Transverse colon (tissue), 4 donors: ENCODE data around the gene TBC1D8.

ENCODE experiments used
- EP300 ChIP-seq: sonication (generic); formaldehyde crosslinking; IDR thresholded peaks from one replicate; pipeline ENCODE4 v1.6.1; 2017; ENCODE audit warnings: antibody characterized with exemption, low read depth
- POLR2A ChIP-seq: fragments of 450-650 bp; IDR thresholded peaks from one replicate; pipeline ENCODE4 v1.6.1; 2016; ENCODE audit warnings: antibody characterized with exemption, mild to moderate bottlenecking, moderate library complexity
- POLR2AphosphoS5 ChIP-seq, 3 donors: sonication (generic); formaldehyde crosslinking; IDR thresholded peaks; one replicate each; pipeline ENCODE4 v1.6.1; 2016; ENCODE audit warnings: antibody characterized with exemption in 3 of 3
- TF ChIP-seq, protein P1 (sequence below), 5 experiments: fragments of 200-600 bp in 3 of 5; fragments of 450-650 bp in 2 of 5; sonication (generic) in 3 of 5; IDR thresholded peaks; 1 replicate in 2 of 5; 2 replicates in 3 of 5; pipeline ENCODE4 v1.5.1; 2016 to 2017; ENCODE audit warnings: antibody characterized with exemption in 5 of 5, inconsistent platforms in 3 of 5, mild to moderate bottlenecking in 2 of 5, moderate library complexity in 1 of 5

DNA sequence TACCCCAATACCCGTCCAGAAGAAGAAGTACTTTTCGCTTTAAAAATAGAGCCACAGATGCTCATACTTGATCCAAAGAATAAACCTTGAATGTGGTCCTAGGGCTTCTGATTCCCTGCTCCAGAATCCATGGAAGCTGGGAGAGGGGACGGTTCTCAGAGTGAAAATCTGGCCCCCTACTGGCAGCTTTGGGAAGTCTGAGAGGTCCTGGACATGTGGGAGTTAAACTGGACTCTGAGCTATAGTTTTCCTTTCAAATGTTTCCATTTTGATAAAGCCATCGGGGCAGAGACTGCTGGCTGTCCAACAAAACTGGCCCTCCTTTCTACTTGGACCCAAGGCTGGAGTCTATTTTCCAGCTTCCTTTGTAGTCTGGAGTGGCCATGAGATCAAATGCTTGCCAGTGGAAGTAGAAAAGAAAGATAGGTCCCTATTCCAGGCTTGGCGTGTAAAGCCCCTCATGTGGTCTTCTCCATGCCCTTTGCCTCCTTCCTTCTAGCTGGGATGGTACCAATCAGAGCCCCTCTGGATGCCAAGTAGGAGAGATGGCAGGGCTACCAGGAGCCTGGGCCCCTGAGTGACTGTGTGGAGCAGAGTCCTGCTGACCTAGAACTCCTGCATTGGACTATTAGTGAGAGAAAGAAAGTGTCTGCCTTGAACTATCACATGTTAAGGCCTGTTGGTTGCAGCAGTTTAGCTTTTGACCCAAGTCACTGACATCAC is 37.7 kb upstream of the TBC1D8 start:
- TF ChIP-seq, protein P1, sequence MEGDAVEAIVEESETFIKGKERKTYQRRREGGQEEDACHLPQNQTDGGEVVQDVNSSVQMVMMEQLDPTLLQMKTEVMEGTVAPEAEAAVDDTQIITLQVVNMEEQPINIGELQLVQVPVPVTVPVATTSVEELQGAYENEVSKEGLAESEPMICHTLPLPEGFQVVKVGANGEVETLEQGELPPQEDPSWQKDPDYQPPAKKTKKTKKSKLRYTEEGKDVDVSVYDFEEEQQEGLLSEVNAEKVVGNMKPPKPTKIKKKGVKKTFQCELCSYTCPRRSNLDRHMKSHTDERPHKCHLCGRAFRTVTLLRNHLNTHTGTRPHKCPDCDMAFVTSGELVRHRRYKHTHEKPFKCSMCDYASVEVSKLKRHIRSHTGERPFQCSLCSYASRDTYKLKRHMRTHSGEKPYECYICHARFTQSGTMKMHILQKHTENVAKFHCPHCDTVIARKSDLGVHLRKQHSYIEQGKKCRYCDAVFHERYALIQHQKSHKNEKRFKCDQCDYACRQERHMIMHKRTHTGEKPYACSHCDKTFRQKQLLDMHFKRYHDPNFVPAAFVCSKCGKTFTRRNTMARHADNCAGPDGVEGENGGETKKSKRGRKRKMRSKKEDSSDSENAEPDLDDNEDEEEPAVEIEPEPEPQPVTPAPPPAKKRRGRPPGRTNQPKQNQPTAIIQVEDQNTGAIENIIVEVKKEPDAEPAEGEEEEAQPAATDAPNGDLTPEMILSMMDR (IDR thresholded peaks at IDR 0.05): peak; percentile 39 to 60 (median 48)
- no peak for TF ChIP-seq EP300
- no peak for TF ChIP-seq POLR2AphosphoS5 (IDR thresholded peaks at IDR 0.05)
- TF ChIP-seq POLR2A: no peak
